ENCODE measurements around the gene POU6F2.

Gene POU6F2

DNA sequence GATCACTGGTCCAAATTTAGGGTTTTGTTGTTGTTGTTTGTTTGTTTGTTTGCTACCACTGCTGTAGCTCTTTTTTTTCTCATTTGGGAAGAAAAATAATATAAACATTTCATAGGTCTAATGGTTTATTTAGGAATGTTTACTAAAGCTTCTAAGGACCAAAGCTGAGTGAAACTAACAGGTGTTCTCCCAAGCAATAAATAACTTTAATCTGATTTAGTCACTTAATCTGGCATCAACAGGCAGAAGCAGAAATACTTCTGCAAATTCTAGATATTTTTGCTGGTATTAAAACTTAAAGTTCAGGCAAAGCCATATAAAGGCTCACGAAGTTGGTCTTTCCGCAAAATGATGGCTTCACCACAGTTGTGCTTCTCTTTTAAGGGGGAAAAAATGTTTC, 444.0 kb downstream of the POU6F2 start:
- no peak overlapping the region for H3K27ac ChIP-seq (ENCODE audit: extremely low read depth, low read depth, low read length)
- CTCF ChIA-PET, result interaction anchor here (0.5 kb wide), 1 partner anchor 333 kb away, joined by 3 read pairs; no protein-coding TSS in a partner anchor
- POLR2A ChIA-PET, result no interaction called here
- H3K9me3 ChIP-seq (ENCODE audit: control insufficient read depth, insufficient read depth, low read depth, low read length), result no peaks in the 10 kb centered on the region
- H3K4me3 ChIP-seq (ENCODE audit: low read depth, low read length), result no peak overlapping the region
- no peak for TF ChIP-seq ZNF621 (tag by site-specific recombination; IDR thresholded peaks at IDR 0.05)
- no peak for TF ChIP-seq ZNF169 (tag by site-specific recombination; IDR thresholded peaks at IDR 0.05)
- TF ChIP-seq, protein P1, sequence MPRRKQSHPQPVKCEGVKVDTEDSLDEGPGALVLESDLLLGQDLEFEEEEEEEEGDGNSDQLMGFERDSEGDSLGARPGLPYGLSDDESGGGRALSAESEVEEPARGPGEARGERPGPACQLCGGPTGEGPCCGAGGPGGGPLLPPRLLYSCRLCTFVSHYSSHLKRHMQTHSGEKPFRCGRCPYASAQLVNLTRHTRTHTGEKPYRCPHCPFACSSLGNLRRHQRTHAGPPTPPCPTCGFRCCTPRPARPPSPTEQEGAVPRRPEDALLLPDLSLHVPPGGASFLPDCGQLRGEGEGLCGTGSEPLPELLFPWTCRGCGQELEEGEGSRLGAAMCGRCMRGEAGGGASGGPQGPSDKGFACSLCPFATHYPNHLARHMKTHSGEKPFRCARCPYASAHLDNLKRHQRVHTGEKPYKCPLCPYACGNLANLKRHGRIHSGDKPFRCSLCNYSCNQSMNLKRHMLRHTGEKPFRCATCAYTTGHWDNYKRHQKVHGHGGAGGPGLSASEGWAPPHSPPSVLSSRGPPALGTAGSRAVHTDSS (tag by site-specific recombination; IDR thresholded peaks at IDR 0.05), result no peak
- TF ChIP-seq ZNF677 (tag by site-specific recombination; IDR thresholded peaks at IDR 0.05), result no peak
- TF ChIP-seq, protein P2, sequence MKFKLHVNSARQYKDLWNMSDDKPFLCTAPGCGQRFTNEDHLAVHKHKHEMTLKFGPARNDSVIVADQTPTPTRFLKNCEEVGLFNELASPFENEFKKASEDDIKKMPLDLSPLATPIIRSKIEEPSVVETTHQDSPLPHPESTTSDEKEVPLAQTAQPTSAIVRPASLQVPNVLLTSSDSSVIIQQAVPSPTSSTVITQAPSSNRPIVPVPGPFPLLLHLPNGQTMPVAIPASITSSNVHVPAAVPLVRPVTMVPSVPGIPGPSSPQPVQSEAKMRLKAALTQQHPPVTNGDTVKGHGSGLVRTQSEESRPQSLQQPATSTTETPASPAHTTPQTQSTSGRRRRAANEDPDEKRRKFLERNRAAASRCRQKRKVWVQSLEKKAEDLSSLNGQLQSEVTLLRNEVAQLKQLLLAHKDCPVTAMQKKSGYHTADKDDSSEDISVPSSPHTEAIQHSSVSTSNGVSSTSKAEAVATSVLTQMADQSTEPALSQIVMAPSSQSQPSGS (tag by site-specific recombination; IDR thresholded peaks at IDR 0.05; ENCODE audit: low read depth), result no peak
- TF ChIP-seq ZNF626 (tag by site-specific recombination; IDR thresholded peaks at IDR 0.05), result no peak
- TF ChIP-seq KLF1 (tag by site-specific recombination; IDR thresholded peaks at IDR 0.05), result no peak
- TF ChIP-seq ZNF623 (tag by site-specific recombination; IDR thresholded peaks at IDR 0.05), result no peak
- TF ChIP-seq ZBTB1 (tag by site-specific recombination; IDR thresholded peaks at IDR 0.05), result no peak
- TF ChIP-seq, protein P3, sequence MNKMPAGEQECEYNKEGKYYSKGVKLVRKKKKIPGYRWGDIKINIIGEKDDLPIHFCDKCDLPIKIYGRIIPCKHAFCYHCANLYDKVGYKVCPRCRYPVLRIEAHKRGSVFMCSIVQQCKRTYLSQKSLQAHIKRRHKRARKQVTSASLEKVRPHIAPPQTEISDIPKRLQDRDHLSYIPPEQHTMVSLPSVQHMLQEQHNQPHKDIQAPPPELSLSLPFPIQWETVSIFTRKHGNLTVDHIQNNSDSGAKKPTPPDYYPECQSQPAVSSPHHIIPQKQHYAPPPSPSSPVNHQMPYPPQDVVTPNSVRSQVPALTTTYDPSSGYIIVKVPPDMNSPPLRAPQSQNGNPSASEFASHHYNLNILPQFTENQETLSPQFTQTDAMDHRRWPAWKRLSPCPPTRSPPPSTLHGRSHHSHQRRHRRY (tag by site-specific recombination; IDR thresholded peaks at IDR 0.05), result no peak
- no peak for TF ChIP-seq ZNF776 (tag by site-specific recombination; IDR thresholded peaks at IDR 0.05; ENCODE audit: borderline replicate concordance)
- no peak for TF ChIP-seq ZBTB8A (tag by site-specific recombination; IDR thresholded peaks at IDR 0.05)
- TF ChIP-seq, protein P4, sequence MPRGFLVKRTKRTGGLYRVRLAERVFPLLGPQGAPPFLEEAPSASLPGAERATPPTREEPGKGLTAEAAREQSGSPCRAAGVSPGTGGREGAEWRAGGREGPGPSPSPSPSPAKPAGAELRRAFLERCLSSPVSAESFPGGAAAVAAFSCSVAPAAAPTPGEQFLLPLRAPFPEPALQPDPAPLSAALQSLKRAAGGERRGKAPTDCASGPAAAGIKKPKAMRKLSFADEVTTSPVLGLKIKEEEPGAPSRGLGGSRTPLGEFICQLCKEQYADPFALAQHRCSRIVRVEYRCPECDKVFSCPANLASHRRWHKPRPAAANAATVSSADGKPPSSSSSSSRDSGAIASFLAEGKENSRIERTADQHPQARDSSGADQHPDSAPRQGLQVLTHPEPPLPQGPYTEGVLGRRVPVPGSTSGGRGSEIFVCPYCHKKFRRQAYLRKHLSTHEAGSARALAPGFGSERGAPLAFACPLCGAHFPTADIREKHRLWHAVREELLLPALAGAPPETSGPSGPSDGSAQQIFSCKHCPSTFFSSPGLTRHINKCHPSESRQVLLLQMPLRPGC (tag by site-specific recombination; IDR thresholded peaks at IDR 0.05), result no peak
- no peak for TF ChIP-seq ZNF157 (tag by site-specific recombination; IDR thresholded peaks at IDR 0.05)
- H3K36me3 ChIP-seq (ENCODE audit: control insufficient read depth in 2 of 2, insufficient read depth in 1 of 2, low read length in 2 of 2), result no peaks in the 10 kb centered on the region
- H3K4me1 ChIP-seq (ENCODE audit: control insufficient read depth, insufficient read depth, low read length), result no peaks in the 10 kb centered on the region

DNA sequence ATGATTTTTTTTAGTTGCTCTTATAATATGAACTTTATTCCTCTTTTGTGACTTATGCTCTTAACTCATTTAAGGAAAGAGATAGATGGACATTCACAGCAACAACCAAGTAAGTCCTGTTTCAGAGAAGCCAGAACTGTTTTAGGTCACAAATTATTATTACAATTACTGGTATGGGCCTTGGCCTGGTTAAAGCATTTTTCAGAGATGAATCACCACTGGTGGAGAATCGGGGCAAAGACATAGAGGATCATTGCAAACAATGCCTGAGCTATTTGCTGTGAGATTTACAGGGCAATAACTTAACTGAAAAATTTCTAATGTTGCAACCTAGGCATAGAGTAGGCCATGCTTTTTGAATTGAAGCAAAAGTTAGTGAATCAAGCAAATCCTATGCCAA, 450.5 kb downstream of the POU6F2 start:
- no peak overlapping the region for H3K27ac ChIP-seq (ENCODE audit: extremely low read depth, low read depth, low read length)
- POLR2A ChIA-PET, result no interaction called here
- CTCF ChIA-PET, result interaction anchor here (0.6 to 0.7 kb wide), 2 partner anchors 58 to 659 kb away, joined by 3 read pairs; no protein-coding TSS in a partner anchor
- TF ChIP-seq, protein P5, sequence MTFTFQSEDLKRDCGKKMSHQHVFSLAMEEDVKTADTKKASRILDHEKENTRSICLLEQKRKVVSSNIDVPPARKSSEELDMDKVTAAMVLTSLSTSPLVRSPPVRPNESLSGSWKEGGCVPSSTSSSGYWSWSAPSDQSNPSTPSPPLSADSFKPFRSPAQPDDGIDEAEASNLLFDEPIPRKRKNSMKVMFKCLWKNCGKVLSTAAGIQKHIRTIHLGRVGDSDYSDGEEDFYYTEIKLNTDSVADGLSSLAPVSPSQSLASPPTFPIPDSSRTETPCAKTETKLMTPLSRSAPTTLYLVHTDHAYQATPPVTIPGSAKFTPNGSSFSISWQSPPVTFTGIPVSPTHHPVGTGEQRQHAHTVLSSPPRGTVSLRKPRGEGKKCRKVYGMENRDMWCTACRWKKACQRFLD (tag by site-specific recombination; IDR thresholded peaks at IDR 0.05), result no peak
- TF ChIP-seq ZNF302 (tag by site-specific recombination; IDR thresholded peaks at IDR 0.05; ENCODE audit: low read depth), result no peak
- no peak for TF ChIP-seq ZNF121 (tag by site-specific recombination; IDR thresholded peaks at IDR 0.05)
- no peak for TF ChIP-seq ZFHX2 (tag by site-specific recombination; conservative IDR thresholded peaks at IDR 0.05)
- TF ChIP-seq ZNF626 (tag by site-specific recombination; IDR thresholded peaks at IDR 0.05), result no peak
- TF ChIP-seq ZNF239 (tag by site-specific recombination; IDR thresholded peaks at IDR 0.05), result no peak
- no peak for TF ChIP-seq ZNF37A (tag by site-specific recombination; IDR thresholded peaks at IDR 0.05)
- TF ChIP-seq, protein P6, sequence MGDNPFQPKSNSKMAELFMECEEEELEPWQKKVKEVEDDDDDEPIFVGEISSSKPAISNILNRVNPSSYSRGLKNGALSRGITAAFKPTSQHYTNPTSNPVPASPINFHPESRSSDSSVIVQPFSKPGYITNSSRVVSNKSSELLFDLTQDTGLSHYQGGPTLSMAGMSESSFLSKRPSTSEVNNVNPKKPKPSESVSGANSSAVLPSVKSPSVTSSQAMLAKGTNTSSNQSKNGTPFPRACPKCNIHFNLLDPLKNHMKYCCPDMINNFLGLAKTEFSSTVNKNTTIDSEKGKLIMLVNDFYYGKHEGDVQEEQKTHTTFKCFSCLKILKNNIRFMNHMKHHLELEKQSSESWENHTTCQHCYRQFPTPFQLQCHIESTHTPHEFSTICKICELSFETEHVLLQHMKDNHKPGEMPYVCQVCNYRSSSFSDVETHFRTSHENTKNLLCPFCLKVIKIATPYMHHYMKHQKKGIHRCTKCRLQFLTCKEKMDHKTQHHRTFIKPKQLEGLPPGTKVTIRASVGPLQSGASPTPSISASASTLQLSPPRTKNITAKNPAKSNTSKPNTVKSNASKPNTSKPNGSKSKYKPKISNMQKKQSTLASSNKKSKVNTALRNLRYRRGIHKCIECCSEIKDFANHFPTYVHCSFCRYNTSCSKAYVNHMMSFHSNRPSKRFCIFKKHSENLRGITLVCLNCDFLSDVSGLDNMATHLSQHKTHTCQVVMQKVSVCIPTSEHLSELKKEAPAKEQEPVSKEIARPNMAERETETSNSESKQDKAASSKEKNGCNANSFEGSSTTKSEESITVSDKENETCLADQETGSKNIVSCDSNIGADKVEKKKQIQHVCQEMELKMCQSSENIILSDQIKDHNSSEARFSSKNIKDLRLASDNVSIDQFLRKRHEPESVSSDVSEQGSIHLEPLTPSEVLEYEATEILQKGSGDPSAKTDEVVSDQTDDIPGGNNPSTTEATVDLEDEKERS (tag by site-specific recombination; IDR thresholded peaks at IDR 0.05), result no peak
- no peak for TF ChIP-seq SALL2 (tag by site-specific recombination; IDR thresholded peaks at IDR 0.05; ENCODE audit: borderline replicate concordance)
- TF ChIP-seq ZSCAN23 (tag by site-specific recombination; IDR thresholded peaks at IDR 0.05), result no peak
- TF ChIP-seq ZNF174 (tag by site-specific recombination; IDR thresholded peaks at IDR 0.05), result no peak

More for the DNA sequence above, 450.5 kb downstream of the POU6F2 start:
- Histone ChIP-seq H3K36me3 (ENCODE audit: control insufficient read depth in 2 of 2, insufficient read depth in 1 of 2, low read length in 2 of 2) (no peaks in the 10 kb centered on the region), H3K4me1 (ENCODE audit: control insufficient read depth, insufficient read depth, low read length) (no peaks in the 10 kb centered on the region), H3K4me3 (ENCODE audit: low read depth, low read length) (no peak overlapping the region), H3K9me3 (ENCODE audit: control insufficient read depth, insufficient read depth, low read depth, low read length) (no peaks in the 10 kb centered on the region)

All from HEK293 (cell line).